ENCODE data around the gene LMNB1. TPM values are rescaled to one million over a fixed set of nuclear protein-coding genes. Genes with fewer than 3 reads are reported as not detected.

LMNB1 gene
- total and polyA plus RNA-seq, 2 of the 13 experiments (the other 11 are each of a cell fraction or from before 2014, with no cell fraction given): 12.5 to 159 TPM

DNA sequence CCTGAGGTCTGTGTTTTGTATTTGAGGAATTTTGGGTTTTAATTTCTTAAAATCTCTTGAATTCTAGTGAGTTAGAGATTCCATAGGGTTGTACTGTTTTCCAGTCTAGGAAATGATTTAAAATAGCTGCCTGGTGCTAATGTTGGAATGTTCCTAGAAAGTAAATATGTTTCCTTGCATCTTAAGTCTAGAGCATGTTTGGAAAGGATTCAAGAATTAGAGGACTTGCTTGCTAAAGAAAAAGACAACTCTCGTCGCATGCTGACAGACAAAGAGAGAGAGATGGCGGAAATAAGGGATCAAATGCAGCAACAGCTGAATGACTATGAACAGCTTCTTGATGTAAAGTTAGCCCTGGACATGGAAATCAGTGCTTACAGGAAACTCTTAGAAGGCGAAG, 41.8 kb downstream of the LMNB1 start (continued):
- TF ChIP-seq, protein P1, sequence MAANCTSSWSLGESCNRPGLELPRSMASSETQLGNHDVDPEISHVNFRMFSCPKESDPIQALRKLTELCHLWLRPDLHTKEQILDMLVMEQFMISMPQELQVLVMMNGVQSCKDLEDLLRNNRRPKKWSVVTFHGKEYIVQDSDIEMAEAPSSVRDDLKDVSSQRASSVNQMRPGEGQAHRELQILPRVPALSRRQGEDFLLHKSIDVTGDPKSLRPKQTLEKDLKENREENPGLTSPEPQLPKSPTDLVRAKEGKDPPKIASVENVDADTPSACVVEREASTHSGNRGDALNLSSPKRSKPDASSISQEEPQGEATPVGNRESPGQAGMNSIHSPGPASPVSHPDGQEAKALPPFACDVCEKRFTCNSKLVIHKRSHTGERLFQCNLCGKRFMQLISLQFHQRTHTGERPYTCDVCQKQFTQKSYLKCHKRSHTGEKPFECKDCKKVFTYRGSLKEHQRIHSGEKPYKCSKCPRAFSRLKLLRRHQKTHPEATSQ (CRISPR knock-in tag; IDR thresholded peaks at IDR 0.05; ENCODE audit: borderline replicate concordance): no peak
- TF ChIP-seq, protein P2, sequence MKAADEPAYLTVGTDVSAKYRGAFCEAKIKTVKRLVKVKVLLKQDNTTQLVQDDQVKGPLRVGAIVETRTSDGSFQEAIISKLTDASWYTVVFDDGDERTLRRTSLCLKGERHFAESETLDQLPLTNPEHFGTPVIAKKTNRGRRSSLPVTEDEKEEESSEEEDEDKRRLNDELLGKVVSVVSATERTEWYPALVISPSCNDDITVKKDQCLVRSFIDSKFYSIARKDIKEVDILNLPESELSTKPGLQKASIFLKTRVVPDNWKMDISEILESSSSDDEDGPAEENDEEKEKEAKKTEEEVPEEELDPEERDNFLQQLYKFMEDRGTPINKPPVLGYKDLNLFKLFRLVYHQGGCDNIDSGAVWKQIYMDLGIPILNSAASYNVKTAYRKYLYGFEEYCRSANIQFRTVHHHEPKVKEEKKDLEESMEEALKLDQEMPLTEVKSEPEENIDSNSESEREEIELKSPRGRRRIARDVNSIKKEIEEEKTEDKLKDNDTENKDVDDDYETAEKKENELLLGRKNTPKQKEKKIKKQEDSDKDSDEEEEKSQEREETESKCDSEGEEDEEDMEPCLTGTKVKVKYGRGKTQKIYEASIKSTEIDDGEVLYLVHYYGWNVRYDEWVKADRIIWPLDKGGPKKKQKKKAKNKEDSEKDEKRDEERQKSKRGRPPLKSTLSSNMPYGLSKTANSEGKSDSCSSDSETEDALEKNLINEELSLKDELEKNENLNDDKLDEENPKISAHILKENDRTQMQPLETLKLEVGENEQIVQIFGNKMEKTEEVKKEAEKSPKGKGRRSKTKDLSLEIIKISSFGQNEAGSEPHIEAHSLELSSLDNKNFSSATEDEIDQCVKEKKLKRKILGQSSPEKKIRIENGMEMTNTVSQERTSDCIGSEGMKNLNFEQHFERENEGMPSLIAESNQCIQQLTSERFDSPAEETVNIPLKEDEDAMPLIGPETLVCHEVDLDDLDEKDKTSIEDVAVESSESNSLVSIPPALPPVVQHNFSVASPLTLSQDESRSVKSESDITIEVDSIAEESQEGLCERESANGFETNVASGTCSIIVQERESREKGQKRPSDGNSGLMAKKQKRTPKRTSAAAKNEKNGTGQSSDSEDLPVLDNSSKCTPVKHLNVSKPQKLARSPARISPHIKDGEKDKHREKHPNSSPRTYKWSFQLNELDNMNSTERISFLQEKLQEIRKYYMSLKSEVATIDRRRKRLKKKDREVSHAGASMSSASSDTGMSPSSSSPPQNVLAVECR (CRISPR knock-in tag; IDR thresholded peaks at IDR 0.05; ENCODE audit: borderline replicate concordance): no peak
- TF ChIP-seq ZNF451 (CRISPR knock-in tag; IDR thresholded peaks at IDR 0.05) (no peak), MLLT10 (CRISPR knock-in tag; IDR thresholded peaks at IDR 0.05) (no peak), KDM5A (IDR thresholded peaks at IDR 0.05; ENCODE audit: borderline replicate concordance, low read length) (no peak), PRPF4 (IDR thresholded peaks at IDR 0.05; ENCODE audit: low read depth, low read length, poor library complexity, severe bottlenecking) (no peak), ZNF776 (CRISPR knock-in tag; IDR thresholded peaks at IDR 0.05) (no peak), POLR2A (IDR thresholded peaks at IDR 0.05; ENCODE audit: insufficient read depth in 1 of 2, low read depth in 2 of 2, low read length in 2 of 2) (no peak), ZNF768 (CRISPR knock-in tag; IDR thresholded peaks at IDR 0.05) (no peak)
